Karpas-422 (cell line): ENCODE results near the gene BHLHE40. TPM values are rescaled to one million over a fixed set of nuclear protein-coding genes. Genes with fewer than 3 reads are reported as not detected.

ENCODE experiments used
- DNase-seq: peaks from one replicate; pipeline ENCODE4 v3.0.0-alpha.2; 2015
- H2AFZ ChIP-seq: fragments of 200-600 bp; sonication (generic); 2 replicates; pipeline ENCODE4 v1.6.1; 2014; ENCODE audit warnings: antibody characterized with exemption, low read length, mixed read lengths
- H3K27ac ChIP-seq: fragments of 200-600 bp; sonication (generic); 2 replicates; pipeline ENCODE4 v1.5.1; 2014; ENCODE audit warnings: mild to moderate bottlenecking, low read length, moderate library complexity
- H3K27me3 ChIP-seq: fragments of 200-600 bp; sonication (generic); 2 replicates; pipeline ENCODE4 v1.6.1; 2014; ENCODE audit warnings: low read length, mixed read lengths
- H3K36me3 ChIP-seq: fragments of 200-600 bp; sonication (generic); 2 replicates; pipeline ENCODE4 v1.6.1; 2014; ENCODE audit warnings: low read length, mixed read lengths; ENCODE audit not compliant: insufficient read depth
- H3K4me1 ChIP-seq: fragments of 200-600 bp; sonication (generic); 2 replicates; pipeline ENCODE4 v1.6.1; 2014; ENCODE audit warnings: mild to moderate bottlenecking, low read length, mixed read lengths
- H3K4me2 ChIP-seq: fragments of 200-600 bp; sonication (generic); 2 replicates; pipeline ENCODE4 v1.6.1; 2014; ENCODE audit warnings: low read length, low read depth, mild to moderate bottlenecking; ENCODE audit not compliant: poor library complexity, severe bottlenecking
- H3K4me3 ChIP-seq: fragments of 200-600 bp; sonication (generic); 2 replicates; pipeline ENCODE4 v1.5.1; 2014; ENCODE audit warnings: mild to moderate bottlenecking, antibody characterized with exemption, low read length, mixed read lengths
- H3K79me2 ChIP-seq: fragments of 200-600 bp; sonication (generic); 2 replicates; pipeline ENCODE4 v1.6.1; 2014; ENCODE audit warnings: mild to moderate bottlenecking, low read length, mixed read lengths
- H3K9ac ChIP-seq: fragments of 200-600 bp; sonication (generic); 2 replicates; pipeline ENCODE4 v1.6.0; 2014; ENCODE audit warnings: low read length
- H3K9me2 ChIP-seq: fragments of 200-600 bp; sonication (generic), shearing (Covaris generic); replicated peaks from 2 replicates; pipeline ENCODE4 v1.6.0; 2014; ENCODE audit warnings: mild to moderate bottlenecking, low read length, moderate library complexity; ENCODE audit not compliant: insufficient read depth
- H3K9me3 ChIP-seq: fragments of 300-700, 200-600 bp; sonication (generic); 2 replicates; pipeline ENCODE4 v1.6.1; 2014; ENCODE audit warnings: low read length, mixed read lengths
- H4K20me1 ChIP-seq: fragments of 200-600 bp; sonication (generic); 2 replicates; pipeline ENCODE4 v1.6.1; 2014; ENCODE audit warnings: mild to moderate bottlenecking, antibody characterized with exemption, low read length, low read depth; ENCODE audit not compliant: insufficient read depth
- total RNA-seq: library from RNA; depleted of rRNA; stranded (reverse); fragments of >200 nt; shearing (Covaris generic); gene quantifications from 2 replicates; pipeline ENCODE4 v1.2.3, GENCODE V29; 2014; ENCODE audit warnings: low replicate concordance

Gene BHLHE40
- total RNA-seq, 1 experiment from 2014 or later, result 0.86 TPM

DNA sequence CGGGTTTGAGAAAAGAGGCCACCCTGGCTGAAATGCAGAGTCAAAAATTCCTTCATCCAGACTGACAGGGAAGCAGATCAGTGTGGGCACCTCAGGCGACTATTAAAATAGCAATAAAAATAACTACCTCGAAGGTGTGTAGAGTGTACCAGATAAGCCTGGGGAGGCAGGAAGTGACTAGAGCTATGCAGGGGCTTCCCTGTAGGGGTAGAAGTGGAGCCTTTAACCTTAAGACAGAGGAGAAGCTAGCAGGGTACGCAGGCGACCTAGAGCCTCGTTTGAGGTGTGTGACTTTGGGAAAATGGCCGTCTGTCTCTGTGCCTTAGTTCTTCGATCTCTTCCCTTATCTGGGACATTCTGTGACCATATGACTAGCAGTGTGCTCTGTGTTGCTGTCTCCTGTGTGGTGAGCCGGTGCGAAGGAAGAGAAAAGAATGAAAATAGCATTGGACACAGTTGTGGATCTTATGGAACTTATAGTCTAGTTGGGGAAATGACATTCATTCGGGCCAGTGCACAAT, 17.6 kb downstream of the BHLHE40 start:
- no peaks in the 10 kb centered on the region for H4K20me1 ChIP-seq
- no peak overlapping the region for H3K27ac ChIP-seq
- H3K4me1 ChIP-seq, result no peaks in the 10 kb centered on the region
- H3K9ac ChIP-seq, result no peak overlapping the region
- H3K9me2 ChIP-seq, result no peaks in the 10 kb centered on the region
- H3K79me2 ChIP-seq, result no peaks in the 10 kb centered on the region
- DNase-seq, result no peak
- no peaks in the 10 kb centered on the region for H3K36me3 ChIP-seq
- no peaks in the 10 kb centered on the region for H3K27me3 ChIP-seq
- H3K9me3 ChIP-seq, result no peaks in the 10 kb centered on the region
- H3K4me3 ChIP-seq, result no peak overlapping the region
- no peak overlapping the region for H3K4me2 ChIP-seq
- H2AFZ ChIP-seq, result no peak overlapping the region

DNA sequence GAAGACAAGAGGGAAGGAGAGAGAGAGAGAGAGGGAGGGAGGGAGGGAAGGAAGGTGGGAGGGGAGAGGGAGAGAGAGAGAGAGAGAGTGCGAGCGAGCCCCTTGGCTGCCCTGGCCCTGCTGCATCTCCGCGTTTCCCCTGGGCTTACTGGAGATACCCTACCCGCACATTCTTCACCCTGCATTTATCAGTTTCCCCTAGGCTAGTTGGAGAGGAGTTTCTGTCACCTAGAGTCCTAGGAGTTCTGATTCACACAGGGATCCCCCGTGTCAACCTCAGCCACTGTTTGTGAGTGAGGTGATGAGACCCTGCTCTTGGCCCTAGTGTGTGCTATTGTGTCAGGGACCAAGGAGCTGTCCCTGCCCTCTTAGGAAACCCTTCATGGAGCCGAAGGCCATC, 18.7 kb downstream of the BHLHE40 start:
- no peak overlapping the region for H3K9ac ChIP-seq
- no peak overlapping the region for H3K4me3 ChIP-seq
- no peaks in the 10 kb centered on the region for H3K4me1 ChIP-seq

DNA sequence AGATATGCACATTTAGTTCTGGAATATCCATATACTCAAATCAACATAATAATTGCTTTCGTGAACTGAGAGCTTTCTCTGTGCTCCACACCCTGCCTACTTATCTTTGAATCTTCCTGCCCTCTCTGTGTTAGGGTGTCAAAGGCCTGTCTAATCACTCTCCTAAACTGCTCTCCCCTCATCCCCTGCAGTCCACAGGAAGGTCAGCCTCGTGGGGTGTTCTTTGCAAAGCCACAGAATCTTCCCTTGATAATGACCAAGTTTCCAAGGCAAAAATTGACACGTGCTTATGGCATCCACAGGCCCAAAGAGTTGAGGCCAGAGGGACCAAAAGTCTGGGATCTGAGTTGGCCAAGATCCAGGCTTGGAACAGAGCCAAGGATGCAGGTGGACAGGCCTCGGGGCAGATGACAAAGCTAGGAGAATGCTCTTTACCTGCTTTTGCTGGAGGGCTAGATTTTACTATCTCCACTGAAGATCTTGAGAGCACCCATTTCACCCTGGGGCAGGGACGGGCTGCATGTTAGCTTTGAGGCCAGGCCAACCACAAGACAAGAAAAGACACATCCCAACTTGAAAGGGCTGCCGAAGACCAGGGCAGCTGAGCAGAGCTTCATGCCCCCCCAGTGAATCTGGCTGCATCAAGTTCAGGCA, 20.4 kb downstream of the BHLHE40 start:
- no peak for DNase-seq
- Histone ChIP-seq H3K27ac (no peak overlapping the region), H3K4me3 (no peak overlapping the region), H3K4me1 (no peaks in the 10 kb centered on the region), H3K4me2 (no peak overlapping the region), H3K9me2 (no peaks in the 10 kb centered on the region), H3K79me2 (no peaks in the 10 kb centered on the region), H4K20me1 (no peaks in the 10 kb centered on the region), H3K9ac (no peak overlapping the region), H2AFZ (no peak overlapping the region), H3K9me3 (no peaks in the 10 kb centered on the region), H3K27me3 (no peaks in the 10 kb centered on the region), H3K36me3 (no peaks in the 10 kb centered on the region)

More for the DNA sequence above, 18.7 kb downstream of the BHLHE40 start:
- no peak overlapping the region for H3K4me2 ChIP-seq
- no peaks in the 10 kb centered on the region for H3K9me3 ChIP-seq
- no peak for DNase-seq
- H3K27ac ChIP-seq, result no peak overlapping the region
- H2AFZ ChIP-seq, result no peak overlapping the region
- H3K36me3 ChIP-seq, result no peaks in the 10 kb centered on the region
- no peaks in the 10 kb centered on the region for H3K79me2 ChIP-seq
- H3K9me2 ChIP-seq, result no peaks in the 10 kb centered on the region
- H3K27me3 ChIP-seq, result no peaks in the 10 kb centered on the region
- H4K20me1 ChIP-seq, result no peaks in the 10 kb centered on the region

DNA sequence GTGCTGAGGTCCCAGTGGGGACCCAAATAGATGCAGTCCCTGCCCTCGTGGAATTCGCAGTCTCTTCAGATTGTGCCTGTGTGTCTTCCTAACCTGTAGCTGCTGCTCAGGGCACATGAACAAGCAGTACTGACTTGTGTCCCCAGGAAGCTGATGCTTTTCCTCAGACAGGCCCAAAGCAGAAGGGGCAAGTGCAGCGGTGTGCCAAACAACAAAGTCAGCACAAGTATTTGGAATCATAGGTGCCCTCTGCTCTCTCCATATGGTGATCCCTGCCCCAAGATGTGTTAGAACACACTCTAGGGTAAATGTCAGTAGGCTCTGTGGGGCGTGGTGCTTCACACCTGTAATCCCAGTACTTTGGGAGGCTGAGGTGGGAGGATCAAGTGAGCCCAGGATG, 21.9 kb downstream of the BHLHE40 start:
- DNase-seq, result no peak
- H2AFZ ChIP-seq, result no peak overlapping the region
- no peaks in the 10 kb centered on the region for H3K4me1 ChIP-seq
- no peak overlapping the region for H3K9ac ChIP-seq
- no peaks in the 10 kb centered on the region for H3K9me2 ChIP-seq
- no peaks in the 10 kb centered on the region for H3K36me3 ChIP-seq
- no peak overlapping the region for H3K4me2 ChIP-seq
- H4K20me1 ChIP-seq, result no peaks in the 10 kb centered on the region
- no peaks in the 10 kb centered on the region for H3K27me3 ChIP-seq
- no peaks in the 10 kb centered on the region for H3K9me3 ChIP-seq
- no peak overlapping the region for H3K27ac ChIP-seq
- H3K4me3 ChIP-seq, result no peak overlapping the region
- no peaks in the 10 kb centered on the region for H3K79me2 ChIP-seq

GRCh38 chr3:5001805-5002173, 22.6 kb downstream of the BHLHE40 start:
- no peak overlapping the region for H3K27ac ChIP-seq

GRCh38 chr3:5002174-5002870, 23.1 kb downstream of the BHLHE40 start:
- H3K79me2 ChIP-seq, result no peaks in the 10 kb centered on the region
- no peaks in the 10 kb centered on the region for H4K20me1 ChIP-seq
- no peak overlapping the region for H3K9ac ChIP-seq
- no peaks in the 10 kb centered on the region for H3K36me3 ChIP-seq
- H3K4me3 ChIP-seq, result no peak overlapping the region
- no peaks in the 10 kb centered on the region for H3K9me3 ChIP-seq
- H3K4me2 ChIP-seq, result no peak overlapping the region
- H3K27ac ChIP-seq, result no peak overlapping the region
- no peak overlapping the region for H2AFZ ChIP-seq
- H3K4me1 ChIP-seq, result no peaks in the 10 kb centered on the region
- no peaks in the 10 kb centered on the region for H3K27me3 ChIP-seq
- DNase-seq, result no peak
- no peaks in the 10 kb centered on the region for H3K9me2 ChIP-seq

More at GRCh38 chr3:5001805-5002173, 22.6 kb downstream of the BHLHE40 start:
- DNase-seq, result no peak
- H4K20me1 ChIP-seq, result no peaks in the 10 kb centered on the region
- H3K4me2 ChIP-seq, result no peak overlapping the region
- no peaks in the 10 kb centered on the region for H3K4me1 ChIP-seq
- H3K4me3 ChIP-seq, result no peak overlapping the region
- H2AFZ ChIP-seq, result no peak overlapping the region
- H3K36me3 ChIP-seq, result no peaks in the 10 kb centered on the region
- H3K9ac ChIP-seq, result no peak overlapping the region
- H3K9me3 ChIP-seq, result no peaks in the 10 kb centered on the region
- H3K79me2 ChIP-seq, result no peaks in the 10 kb centered on the region
- H3K27me3 ChIP-seq, result no peaks in the 10 kb centered on the region
- no peaks in the 10 kb centered on the region for H3K9me2 ChIP-seq

GRCh38 chr3:5002871-5003247, 23.6 kb downstream of the BHLHE40 start:
- Histone ChIP-seq H3K9me3 (no peaks in the 10 kb centered on the region), H3K79me2 (no peaks in the 10 kb centered on the region), H2AFZ (no peak overlapping the region), H3K4me1 (peaks cover 2% of the 10 kb centered on the region), H3K9me2 (no peaks in the 10 kb centered on the region), H3K9ac (no peak overlapping the region), H3K4me2 (no peak overlapping the region), H3K4me3 (no peak overlapping the region), H4K20me1 (no peaks in the 10 kb centered on the region), H3K36me3 (no peaks in the 10 kb centered on the region), H3K27me3 (no peaks in the 10 kb centered on the region), H3K27ac (no peak overlapping the region)
- DNase-seq, result no peak

- H3K4me1 ChIP-seq, result peaks cover 9% of the 10 kb centered on the region
- H2AFZ ChIP-seq, result no peak overlapping the region
- no peaks in the 10 kb centered on the region for H3K79me2 ChIP-seq
- no peaks in the 10 kb centered on the region for H3K9me2 ChIP-seq
- H3K9me3 ChIP-seq, result no peaks in the 10 kb centered on the region
- H3K9ac ChIP-seq, result no peak overlapping the region
- H3K36me3 ChIP-seq, result no peaks in the 10 kb centered on the region
- H3K27me3 ChIP-seq, result no peaks in the 10 kb centered on the region
- no peak for DNase-seq
- H3K4me3 ChIP-seq, result no peak overlapping the region
- H3K4me2 ChIP-seq, result no peak overlapping the region
- no peak overlapping the region for H3K27ac ChIP-seq
- no peaks in the 10 kb centered on the region for H4K20me1 ChIP-seq
These were observed 25.3 kb downstream of the BHLHE40 start for GRCh38 chr3:5004319-5005152.
